GM10266 (cell line): Measurements from ENCODE around the gene TRAPPC2.

Experiments
- DNase-seq: peaks from one replicate; pipeline ENCODE4 v3.0.0; 2012; ENCODE audit errors: extremely low spot score
- CTCF ChIP-seq: IDR thresholded peaks from 2 replicates; pipeline ENCODE4 v1.5.1; 2012; ENCODE audit warnings: mild to moderate bottlenecking, low read depth; ENCODE audit not compliant: control insufficient read depth, insufficient read depth; ENCODE audit errors: missing control alignments

TRAPPC2 gene

GRCh38 chrX:13691841-13692371, 42.5 kb downstream of the TRAPPC2 start:
- no peak for TF ChIP-seq CTCF
- no peak for DNase-seq

- DNase-seq = no peak
- peak; percentile 27 for TF ChIP-seq CTCF
Measured at GRCh38 chrX:13690836-13691235, 43.6 kb downstream of the TRAPPC2 start.

GRCh38 chrX:13689741-13690211, 44.6 kb downstream of the TRAPPC2 start:
- DNase-seq = no peak
- no peak for TF ChIP-seq CTCF

- TF ChIP-seq CTCF = no peak
- DNase-seq = peak; percentile 79
Measured at GRCh38 chrX:13688958-13689740, 45.3 kb downstream of the TRAPPC2 start, which contains the start of gene RAB9A. TSS of gene RAB9A (plus strand) at chrX:13689128. CDS start at chrX:13708747, 19,619 bp downstream.

GRCh38 chrX:13688384-13688957, 45.9 kb downstream of the TRAPPC2 start:
- no peak for DNase-seq
- TF ChIP-seq CTCF = no peak

GRCh38 chrX:13687203-13687602, 47.2 kb downstream of the TRAPPC2 start:
- no peak for TF ChIP-seq CTCF
- no peak for DNase-seq
